Measurements from ENCODE around the gene WDR3.

WDR3 gene

GRCh38 chr1:118008011-118008410 lies 78.5 kb downstream of the WDR3 start:
- no peak overlapping the region for H3K27ac ChIP-seq
- no peak overlapping the region for H3K4me3 ChIP-seq
- no peaks in the 10 kb centered on the region for H3K27me3 ChIP-seq
- DNase-seq, result no peak
- TF ChIP-seq CTCF (IDR thresholded peaks at IDR 0.05), result no peak
- H3K9me3 ChIP-seq, result no peaks in the 10 kb centered on the region
- H3K36me3 ChIP-seq, result no peaks in the 10 kb centered on the region
- intact Hi-C loops (cut with DNase I; ENCODE audit: low total_unique reads), result no loop called here
- H3K4me1 ChIP-seq, result no peaks in the 10 kb centered on the region

DNA sequence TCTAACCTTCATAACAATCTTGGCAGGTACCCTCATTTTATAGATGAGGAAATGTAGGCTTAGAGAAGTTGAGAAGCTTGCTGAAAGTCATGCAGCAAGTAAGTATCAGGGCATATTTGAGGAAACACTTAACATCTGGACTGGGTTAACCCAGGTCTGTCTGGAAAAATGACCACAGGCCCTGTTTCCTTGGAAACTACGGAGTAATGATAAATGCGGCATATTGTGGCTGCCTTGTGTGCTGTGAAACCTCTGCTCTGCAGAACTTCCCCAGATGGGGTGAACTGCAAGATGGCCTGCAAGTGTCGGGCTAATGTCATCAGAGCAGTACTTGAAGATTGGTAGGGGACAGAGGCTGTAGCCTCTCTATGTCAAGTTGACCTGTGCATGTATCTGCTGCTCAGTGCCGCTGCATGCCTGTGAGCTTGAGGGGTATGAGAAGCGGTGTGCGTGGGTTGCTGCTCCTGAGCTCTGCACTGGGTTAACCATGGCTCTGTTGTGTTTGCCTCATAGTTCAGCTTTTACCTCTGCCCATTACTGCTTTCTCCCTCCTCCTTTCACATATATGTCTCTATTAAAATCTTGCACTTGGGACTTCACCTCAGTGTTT lies 83.1 kb downstream of the WDR3 start:
- Histone ChIP-seq H3K4me3 (no peak overlapping the region), H3K9me3 (no peaks in the 10 kb centered on the region), H3K27me3 (no peaks in the 10 kb centered on the region), H3K36me3 (no peaks in the 10 kb centered on the region), H3K4me1 (no peaks in the 10 kb centered on the region), H3K27ac (no peak overlapping the region)
- no peak for DNase-seq
- intact Hi-C loops (cut with DNase I; ENCODE audit: low total_unique reads), result no loop called here
- no peak for TF ChIP-seq CTCF (IDR thresholded peaks at IDR 0.05)

GRCh38 chr1:118013336-118013735 lies 83.8 kb downstream of the WDR3 start:
- H3K4me1 ChIP-seq, result no peaks in the 10 kb centered on the region
- intact Hi-C loops (cut with DNase I; ENCODE audit: low total_unique reads), result no loop called here
- H3K27me3 ChIP-seq, result no peaks in the 10 kb centered on the region
- TF ChIP-seq CTCF (IDR thresholded peaks at IDR 0.05), result no peak
- H3K4me3 ChIP-seq, result no peak overlapping the region
- no peak overlapping the region for H3K27ac ChIP-seq
- H3K36me3 ChIP-seq, result no peaks in the 10 kb centered on the region
- H3K9me3 ChIP-seq, result no peaks in the 10 kb centered on the region
- no peak for DNase-seq

DNA sequence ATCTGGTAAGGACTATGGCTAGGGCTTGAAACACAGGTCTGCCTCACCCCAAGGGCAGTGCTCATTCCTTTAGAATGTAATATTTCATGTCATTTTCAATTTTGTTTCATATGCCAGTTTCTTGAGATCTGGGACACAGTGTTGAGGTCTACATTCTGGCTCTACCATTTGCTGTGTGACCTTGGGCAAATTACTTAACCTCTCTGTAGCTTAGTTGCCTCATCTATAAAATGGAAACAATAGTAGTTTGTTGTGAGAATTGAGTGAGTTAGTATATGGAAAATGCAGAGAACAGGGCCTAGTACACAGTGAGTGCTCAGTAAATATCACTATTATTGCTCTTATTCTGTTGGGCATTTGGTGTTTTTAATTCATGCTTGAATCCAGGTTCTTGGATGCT lies 84.4 kb downstream of the WDR3 start:
- DNase-seq, result no peak
- H3K36me3 ChIP-seq, result no peaks in the 10 kb centered on the region
- H3K4me1 ChIP-seq, result no peaks in the 10 kb centered on the region
- no peaks in the 10 kb centered on the region for H3K27me3 ChIP-seq
- intact Hi-C loops (cut with DNase I; ENCODE audit: low total_unique reads), result no loop called here
- H3K4me3 ChIP-seq, result no peak overlapping the region
- no peak overlapping the region for H3K27ac ChIP-seq
- H3K9me3 ChIP-seq, result no peaks in the 10 kb centered on the region
- TF ChIP-seq CTCF (IDR thresholded peaks at IDR 0.05), result no peak
